ENCODE results near the gene KIF3A.

Gene KIF3A

GRCh38 chr5:132762246-132763000 is 25.1 kb upstream of the KIF3A start:
- no peak overlapping the region for H3K4me3 ChIP-seq (ENCODE audit: low read depth, low read length)
- no peak for TF ChIP-seq CTCF (IDR thresholded peaks at IDR 0.05; ENCODE audit: low read depth, low read length, missing control alignments)
- in situ Hi-C loops (cut with HindIII; ENCODE audit: low sequenced_read_pairs): no loop called here
- DNase-seq (ENCODE audit: low read depth): no peak

- no peak for TF ChIP-seq CTCF (IDR thresholded peaks at IDR 0.05; ENCODE audit: low read depth, low read length, missing control alignments)
- in situ Hi-C loops (cut with HindIII; ENCODE audit: low sequenced_read_pairs): no loop called here
- no peak overlapping the region for H3K4me3 ChIP-seq (ENCODE audit: low read depth, low read length)
- no peak for DNase-seq (ENCODE audit: low read depth)
These were observed 24.2 kb upstream of the KIF3A start for GRCh38 chr5:132761321-132762240.

GRCh38 chr5:132760601-132761317 is 23.4 kb upstream of the KIF3A start:
- DNase-seq (ENCODE audit: low read depth): no peak
- TF ChIP-seq CTCF (IDR thresholded peaks at IDR 0.05; ENCODE audit: low read depth, low read length, missing control alignments): no peak
- no peak overlapping the region for H3K4me3 ChIP-seq (ENCODE audit: low read depth, low read length)
- in situ Hi-C loops (cut with HindIII; ENCODE audit: low sequenced_read_pairs): no loop called here

- no peak for TF ChIP-seq CTCF (IDR thresholded peaks at IDR 0.05; ENCODE audit: low read depth, low read length, missing control alignments)
- in situ Hi-C loops (cut with HindIII; ENCODE audit: low sequenced_read_pairs): no loop called here
- H3K4me3 ChIP-seq (ENCODE audit: low read depth, low read length): no peak overlapping the region
- DNase-seq (ENCODE audit: low read depth): no peak
These were observed 22.7 kb upstream of the KIF3A start for GRCh38 chr5:132760049-132760420.

- TF ChIP-seq CTCF (IDR thresholded peaks at IDR 0.05; ENCODE audit: low read depth, low read length, missing control alignments): no peak
- no peak for DNase-seq (ENCODE audit: low read depth)
- H3K4me3 ChIP-seq (ENCODE audit: low read depth, low read length): no peak overlapping the region
- in situ Hi-C loops (cut with HindIII; ENCODE audit: low sequenced_read_pairs): no loop called here
These were observed 22.0 kb upstream of the KIF3A start for GRCh38 chr5:132759114-132760048.

Data from astrocyte of the cerebellum (primary cell).